ENCODE data around the gene ST8SIA5.

The ST8SIA5 gene

GRCh38 chr18:46650681-46651080, 106.2 kb downstream of the ST8SIA5 start:
- no peak for TF ChIP-seq CTCF (IDR thresholded peaks at IDR 0.05; ENCODE audit: control extremely low read depth, extremely low read depth, low read depth, missing control alignments)
- POLR2A ChIA-PET = no interaction called here
- CTCF ChIA-PET = interaction anchor here (1.6 kb wide), 1 partner anchor 503 kb away, joined by 3 read pairs; no protein-coding TSS in a partner anchor
- no peak for DNase-seq (ENCODE audit: extremely low spot score)

GRCh38 chr18:46649071-46649862, 107.6 kb downstream of the ST8SIA5 start:
- POLR2A ChIA-PET = no interaction called here
- CTCF ChIA-PET = interaction anchor here (1.0 to 4.4 kb wide), 3 partner anchors 10 to 13 kb away, joined by 3 to 39 read pairs (median 4); no protein-coding TSS in a partner anchor

GRCh38 chr18:46646468-46646867, 110.4 kb downstream of the ST8SIA5 start:
- CTCF ChIA-PET = interaction anchor here (1.3 to 4.4 kb wide), 2 partner anchors 13 to 473 kb away, joined by 3 to 39 read pairs; a partner anchor contains a TSS
- TF ChIP-seq CTCF (IDR thresholded peaks at IDR 0.05; ENCODE audit: control extremely low read depth, extremely low read depth, low read depth, missing control alignments) = no peak

More at GRCh38 chr18:46649071-46649862, 107.6 kb downstream of the ST8SIA5 start:
- DNase-seq (ENCODE audit: extremely low spot score) = no peak
- TF ChIP-seq CTCF (IDR thresholded peaks at IDR 0.05; ENCODE audit: control extremely low read depth, extremely low read depth, low read depth, missing control alignments) = no peak

GRCh38 chr18:46642561-46642960, 114.3 kb downstream of the ST8SIA5 start:
- CTCF ChIA-PET = interaction anchor here (1.5 kb wide), 1 partner anchor 15 kb away, joined by 6 read pairs; no protein-coding TSS in a partner anchor
- no peak for TF ChIP-seq CTCF (IDR thresholded peaks at IDR 0.05; ENCODE audit: control extremely low read depth, extremely low read depth, low read depth, missing control alignments)
- DNase-seq (ENCODE audit: extremely low spot score) = no peak
- POLR2A ChIA-PET = no interaction called here

More at GRCh38 chr18:46646468-46646867, 110.4 kb downstream of the ST8SIA5 start:
- POLR2A ChIA-PET = no interaction called here
- no peak for DNase-seq (ENCODE audit: extremely low spot score)

GRCh38 chr18:46641917-46642316, 114.9 kb downstream of the ST8SIA5 start:
- no peak for DNase-seq (ENCODE audit: extremely low spot score)
- no peak for TF ChIP-seq CTCF (IDR thresholded peaks at IDR 0.05; ENCODE audit: control extremely low read depth, extremely low read depth, low read depth, missing control alignments)
- POLR2A ChIA-PET = no interaction called here
- CTCF ChIA-PET = interaction anchor here (1.5 kb wide), 1 partner anchor 16 kb away, joined by 6 read pairs; no protein-coding TSS in a partner anchor

GRCh38 chr18:46639386-46639785, 117.5 kb downstream of the ST8SIA5 start:
- no peak for TF ChIP-seq CTCF (IDR thresholded peaks at IDR 0.05; ENCODE audit: control extremely low read depth, extremely low read depth, low read depth, missing control alignments)
- ChIA-PET POLR2A (no interaction called here), CTCF (interaction anchor here (1.5 to 2.8 kb wide), 3 partner anchors 9 to 19 kb away, joined by 4 to 11 read pairs (median 5); no protein-coding TSS in a partner anchor)
- DNase-seq (ENCODE audit: extremely low spot score) = no peak

Measured in GM10248 (cell line).